ENCODE measurements around the gene CCNI2. TPM values are rescaled to one million over a fixed set of nuclear protein-coding genes. Genes with fewer than 3 reads are reported as not detected.

Gene CCNI2
- total RNA-seq, 4 donors from 2014 or later = not detected

GRCh38 chr5:132748522-132749000 lies 1.3 kb downstream of the CCNI2 start:
- H3K36me3 ChIP-seq = no peaks in the 10 kb centered on the region
- DNase-seq (ENCODE audit: low spot score in 2 of 2) = no peak
- peaks cover 0 to 46% of the 10 kb centered on the region in 2 donors for H3K27me3 ChIP-seq
- H3K9me3 ChIP-seq = no peaks in the 10 kb centered on the region
- 85 to 87% methylated on average over 10 of the region's 10 CpGs for WGBS, 2 donors
- H3K4me3 ChIP-seq = no peak overlapping the region
- no peak for TF ChIP-seq EP300 (IDR thresholded peaks at IDR 0.05)
- TF ChIP-seq POLR2A (IDR thresholded peaks at IDR 0.05) = no peak
- TF ChIP-seq, protein P1, sequence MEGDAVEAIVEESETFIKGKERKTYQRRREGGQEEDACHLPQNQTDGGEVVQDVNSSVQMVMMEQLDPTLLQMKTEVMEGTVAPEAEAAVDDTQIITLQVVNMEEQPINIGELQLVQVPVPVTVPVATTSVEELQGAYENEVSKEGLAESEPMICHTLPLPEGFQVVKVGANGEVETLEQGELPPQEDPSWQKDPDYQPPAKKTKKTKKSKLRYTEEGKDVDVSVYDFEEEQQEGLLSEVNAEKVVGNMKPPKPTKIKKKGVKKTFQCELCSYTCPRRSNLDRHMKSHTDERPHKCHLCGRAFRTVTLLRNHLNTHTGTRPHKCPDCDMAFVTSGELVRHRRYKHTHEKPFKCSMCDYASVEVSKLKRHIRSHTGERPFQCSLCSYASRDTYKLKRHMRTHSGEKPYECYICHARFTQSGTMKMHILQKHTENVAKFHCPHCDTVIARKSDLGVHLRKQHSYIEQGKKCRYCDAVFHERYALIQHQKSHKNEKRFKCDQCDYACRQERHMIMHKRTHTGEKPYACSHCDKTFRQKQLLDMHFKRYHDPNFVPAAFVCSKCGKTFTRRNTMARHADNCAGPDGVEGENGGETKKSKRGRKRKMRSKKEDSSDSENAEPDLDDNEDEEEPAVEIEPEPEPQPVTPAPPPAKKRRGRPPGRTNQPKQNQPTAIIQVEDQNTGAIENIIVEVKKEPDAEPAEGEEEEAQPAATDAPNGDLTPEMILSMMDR (IDR thresholded peaks at IDR 0.05) = no peak
- no peak overlapping the region for H3K27ac ChIP-seq
- peaks cover 0 to 32% (median 5%) of the 10 kb centered on the region in 4 donors for H3K4me1 ChIP-seq

DNA sequence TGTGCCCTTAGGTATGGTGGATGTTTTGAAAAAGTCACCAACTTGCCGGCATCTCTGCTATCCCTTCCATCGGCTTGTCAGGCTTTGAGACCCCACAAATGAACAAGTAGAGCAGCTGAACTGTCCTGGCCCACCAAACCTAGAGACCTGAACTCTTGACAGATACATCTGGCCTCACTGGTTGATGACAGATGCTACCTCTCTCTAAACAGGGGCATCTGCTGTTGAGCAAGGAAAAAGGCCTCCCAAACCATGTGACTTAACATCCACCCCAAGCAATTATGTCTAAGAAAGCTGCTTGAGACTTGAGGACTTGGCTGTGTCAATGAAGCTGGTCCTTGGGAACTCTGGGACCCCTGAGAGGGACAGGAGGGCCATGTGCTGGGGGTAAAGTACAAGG lies 2.3 kb downstream of the CCNI2 start:
- TF ChIP-seq POLR2A (IDR thresholded peaks at IDR 0.05) = no peak
- TF ChIP-seq, protein P1 (IDR thresholded peaks at IDR 0.05) = no peak
- no peak for TF ChIP-seq EP300 (IDR thresholded peaks at IDR 0.05)
- H3K4me1 ChIP-seq = peaks cover 0 to 32% (median 5%) of the 10 kb centered on the region in 4 donors
- H3K36me3 ChIP-seq = no peaks in the 10 kb centered on the region
- no peaks in the 10 kb centered on the region for H3K9me3 ChIP-seq
- 93 to 97% methylated on average over 2 of the region's 2 CpGs for WGBS, 2 donors
- H3K4me3 ChIP-seq = no peak overlapping the region
- H3K27ac ChIP-seq = no peak overlapping the region
- no peak for DNase-seq (ENCODE audit: low spot score in 2 of 2)
- H3K27me3 ChIP-seq = peaks cover 0 to 37% of the 10 kb centered on the region in 2 donors

DNA sequence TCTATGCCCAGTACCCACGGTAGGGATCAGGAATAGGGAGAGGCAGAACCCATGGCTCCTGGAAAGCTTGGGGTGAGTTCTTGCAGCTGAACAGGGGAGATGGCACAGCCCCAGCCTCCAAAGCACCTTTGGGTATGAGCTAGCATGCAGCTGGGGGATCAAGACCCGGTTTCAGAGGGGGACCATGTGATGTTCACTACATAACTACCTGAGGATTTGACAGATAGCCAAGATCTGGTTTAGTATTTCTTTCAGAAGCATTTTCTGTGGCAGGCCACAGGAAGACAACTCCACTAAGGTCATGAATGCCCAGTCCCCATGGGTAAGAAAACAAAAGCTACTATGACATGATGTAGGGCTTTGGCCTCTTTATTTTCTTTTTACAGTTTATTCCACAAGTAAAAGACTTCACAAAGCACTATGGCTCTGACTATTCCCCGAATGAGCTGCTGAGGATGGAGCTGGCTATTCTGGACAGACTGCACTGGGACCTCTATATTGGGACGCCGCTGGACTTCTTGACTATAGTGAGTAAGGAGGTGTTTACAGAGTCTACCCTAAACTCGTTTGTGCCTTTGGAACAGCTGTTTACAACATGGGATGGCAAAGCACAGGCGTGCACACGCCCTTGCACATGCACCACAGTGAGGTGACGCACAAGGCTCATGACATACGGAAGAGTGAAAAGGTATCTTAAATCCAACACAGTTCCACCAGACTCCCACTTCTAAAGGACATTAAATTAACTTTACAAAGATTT lies 3.4 kb downstream of the CCNI2 start:
- Histone ChIP-seq H3K27me3 (peaks cover 0 to 25% of the 10 kb centered on the region in 2 donors), H3K4me3 (no peak overlapping the region), H3K4me1 (peaks cover 0 to 32% (median 5%) of the 10 kb centered on the region in 4 donors), H3K27ac (no peak overlapping the region), H3K36me3 (no peaks in the 10 kb centered on the region), H3K9me3 (no peaks in the 10 kb centered on the region)
- WGBS, 2 donors = 82 to 85% methylated on average over 10 of the region's 10 CpGs
- no peak for DNase-seq (ENCODE audit: low spot score in 2 of 2)
- TF ChIP-seq, protein P1 (IDR thresholded peaks at IDR 0.05) = no peak
- TF ChIP-seq EP300 (IDR thresholded peaks at IDR 0.05) (no peak), POLR2A (IDR thresholded peaks at IDR 0.05) (no peak)

GRCh38 chr5:132751444-132751843 lies 4.2 kb downstream of the CCNI2 start:
- Histone ChIP-seq H3K4me3 (no peak overlapping the region), H3K27me3 (peaks cover 0 to 17% of the 10 kb centered on the region in 2 donors), H3K4me1 (peaks cover 0 to 32% (median 5%) of the 10 kb centered on the region in 4 donors), H3K9me3 (no peaks in the 10 kb centered on the region), H3K36me3 (no peaks in the 10 kb centered on the region), H3K27ac (peak overlapping the region in 1 of 4 donors; percentile 40)
- no peak for TF ChIP-seq POLR2A (IDR thresholded peaks at IDR 0.05)
- TF ChIP-seq EP300 (IDR thresholded peaks at IDR 0.05) = peak in 1 of 2 donors; percentile 60
- 62 to 75% methylated on average over 7 of the region's 7 CpGs for WGBS, 2 donors
- peak; percentile 54 to 83 for DNase-seq (ENCODE audit: low spot score in 2 of 2)

GRCh38 chr5:132751971-132752580 lies 4.8 kb downstream of the CCNI2 start:
- H3K27me3 ChIP-seq = peaks cover 0 to 11% of the 10 kb centered on the region in 2 donors
- DNase-seq (ENCODE audit: low spot score in 2 of 2) = no peak
- H3K4me3 ChIP-seq = no peak overlapping the region
- peaks cover 0 to 27% (median 5%) of the 10 kb centered on the region in 4 donors for H3K4me1 ChIP-seq
- no peaks in the 10 kb centered on the region for H3K9me3 ChIP-seq
- H3K27ac ChIP-seq = peak overlapping the region in 1 of 4 donors; percentile 40
- TF ChIP-seq, protein P1 (IDR thresholded peaks at IDR 0.05) = no peak
- no peak for TF ChIP-seq EP300 (IDR thresholded peaks at IDR 0.05)
- 90 to 97% methylated on average over 5 of the region's 5 CpGs for WGBS, 2 donors
- peaks cover 0 to 4% (median 0%) of the 10 kb centered on the region in 3 donors for H3K36me3 ChIP-seq

Data from tibial nerve (tissue), 4 donors.